ENCODE data around the gene SSX2IP.
"Not testable (repeated sequence)": the region's sequence is repeated elsewhere in the genome, so short reads cannot be mapped to it uniquely, and the experiment has no call there.

Gene SSX2IP

DNA sequence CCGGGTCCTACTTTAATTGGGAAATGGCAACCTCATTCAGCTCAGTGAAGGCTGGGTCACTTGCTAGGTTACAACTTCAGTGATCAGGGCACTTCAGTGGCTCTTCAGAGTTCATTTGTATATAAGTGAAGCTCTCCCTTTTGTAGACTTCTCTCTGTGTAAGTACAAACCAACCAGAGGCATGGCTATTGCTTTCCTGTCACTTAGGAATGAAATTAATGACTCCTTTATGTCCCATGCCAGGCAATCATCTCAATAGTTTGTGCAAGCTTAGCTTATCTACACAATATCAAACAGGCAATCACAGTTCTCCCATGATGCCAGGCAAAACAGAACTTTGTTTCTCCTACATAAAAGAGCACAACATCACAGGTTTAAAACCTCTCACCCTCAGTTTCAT, 93.2 kb downstream of the SSX2IP start:
- Histone ChIP-seq H4K20me1 (ENCODE audit: insufficient read depth) (no peaks in the 10 kb centered on the region), H3K9ac (no peak overlapping the region), H3K36me3 (ENCODE audit: insufficient read depth) (no peaks in the 10 kb centered on the region), H3K27me3 (ENCODE audit: insufficient read depth, low read depth) (no peaks in the 10 kb centered on the region), H3K4me2 (no peak overlapping the region), H3K4me3 (IDR thresholded peaks at IDR 0.05; ENCODE audit: insufficient read depth, low read depth, low read length) (no peak overlapping the region), H2AFZ (ENCODE audit: low read depth) (no peak overlapping the region), H3K4me1 (ENCODE audit: low read depth, poor library complexity, severe bottlenecking) (no peaks in the 10 kb centered on the region), H3K79me2 (ENCODE audit: insufficient read depth, low read depth) (no peaks in the 10 kb centered on the region), H3K27ac (no peak overlapping the region)
- TF ChIP-seq, protein P1, sequence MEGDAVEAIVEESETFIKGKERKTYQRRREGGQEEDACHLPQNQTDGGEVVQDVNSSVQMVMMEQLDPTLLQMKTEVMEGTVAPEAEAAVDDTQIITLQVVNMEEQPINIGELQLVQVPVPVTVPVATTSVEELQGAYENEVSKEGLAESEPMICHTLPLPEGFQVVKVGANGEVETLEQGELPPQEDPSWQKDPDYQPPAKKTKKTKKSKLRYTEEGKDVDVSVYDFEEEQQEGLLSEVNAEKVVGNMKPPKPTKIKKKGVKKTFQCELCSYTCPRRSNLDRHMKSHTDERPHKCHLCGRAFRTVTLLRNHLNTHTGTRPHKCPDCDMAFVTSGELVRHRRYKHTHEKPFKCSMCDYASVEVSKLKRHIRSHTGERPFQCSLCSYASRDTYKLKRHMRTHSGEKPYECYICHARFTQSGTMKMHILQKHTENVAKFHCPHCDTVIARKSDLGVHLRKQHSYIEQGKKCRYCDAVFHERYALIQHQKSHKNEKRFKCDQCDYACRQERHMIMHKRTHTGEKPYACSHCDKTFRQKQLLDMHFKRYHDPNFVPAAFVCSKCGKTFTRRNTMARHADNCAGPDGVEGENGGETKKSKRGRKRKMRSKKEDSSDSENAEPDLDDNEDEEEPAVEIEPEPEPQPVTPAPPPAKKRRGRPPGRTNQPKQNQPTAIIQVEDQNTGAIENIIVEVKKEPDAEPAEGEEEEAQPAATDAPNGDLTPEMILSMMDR (conservative IDR thresholded peaks at IDR 0.05; ENCODE audit: low read depth, low read length) = no peak

DNA sequence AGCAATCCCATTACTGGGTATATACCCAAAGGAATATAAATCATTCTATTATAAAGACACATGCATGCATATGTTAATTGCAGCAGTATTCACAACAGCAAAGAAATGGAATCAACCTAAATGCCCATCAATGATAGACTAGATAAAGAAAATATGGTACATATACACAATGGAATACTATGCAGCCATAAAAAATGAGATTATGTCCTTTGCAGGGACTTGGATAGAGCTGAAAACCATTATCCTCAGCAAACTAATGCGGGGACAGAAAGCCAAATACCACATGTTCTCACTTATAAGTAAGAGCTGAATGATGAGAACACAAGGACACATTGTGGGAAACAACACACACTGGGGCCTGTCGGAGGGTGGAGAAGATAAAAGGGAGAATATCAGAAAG, 95.3 kb downstream of the SSX2IP start:
- H3K4me1 ChIP-seq (ENCODE audit: low read depth, poor library complexity, severe bottlenecking); H3K79me2 ChIP-seq (ENCODE audit: insufficient read depth, low read depth); H3K27ac ChIP-seq; H2AFZ ChIP-seq (ENCODE audit: low read depth); H4K20me1 ChIP-seq (ENCODE audit: insufficient read depth); H3K27me3 ChIP-seq (ENCODE audit: insufficient read depth, low read depth); H3K36me3 ChIP-seq (ENCODE audit: insufficient read depth); H3K4me3 ChIP-seq (IDR thresholded peaks at IDR 0.05; ENCODE audit: insufficient read depth, low read depth, low read length); H3K9ac ChIP-seq; H3K4me2 ChIP-seq: not testable (repeated sequence)

Data from KMS-11 (cell line).